Cardiac fibroblast (primary cell): ENCODE measurements around the gene ANKZF1.
A peak's percentile ranks its signal among the peaks of the same experiment; 100 is the strongest.

Source experiments
- DNase-seq, 2 donors: peaks; one replicate each; pipeline versions ENCODE4 v3.0.0 to v3.0.0-alpha.2; 2010; ENCODE audit warnings: low read depth in 2 of 2
- H3K4me3 ChIP-seq, 2 donors: replicated peaks in 1 of 2; 1 replicate in 1 of 2; 2 replicates in 1 of 2; pipeline ENCODE4 v1.5.1; 2011; ENCODE audit warnings: low read depth in 2 of 2, low read length in 2 of 2, mild to moderate bottlenecking in 2 of 2, moderate library complexity in 1 of 2
- TF ChIP-seq, protein P1 (sequence below): IDR thresholded peaks from one replicate; pipeline ENCODE4 v1.5.1; 2011; ENCODE audit warnings: low read depth, mild to moderate bottlenecking, low read length, inconsistent platforms

Gene ANKZF1

DNA sequence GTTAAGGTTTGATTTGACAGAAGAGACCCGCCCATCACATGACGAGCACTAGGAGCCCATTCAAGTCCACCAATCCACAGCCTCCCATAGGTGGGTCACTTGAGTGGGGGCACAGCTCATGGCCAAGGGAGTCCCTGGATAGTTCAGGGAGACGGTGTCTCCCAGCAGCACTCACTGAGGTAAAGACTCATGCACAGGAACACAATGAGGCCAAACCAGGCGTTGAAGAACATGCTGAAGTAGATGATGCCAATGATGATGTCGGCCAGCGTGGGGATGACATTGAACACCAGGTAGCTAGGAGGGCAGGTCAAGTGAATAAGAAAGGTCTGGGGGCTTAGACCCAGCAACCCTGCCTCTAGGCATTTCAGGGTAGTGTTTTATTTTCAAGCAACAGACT, 14.8 kb upstream of the ANKZF1 start:
- DNase-seq, result no peak
- no peak overlapping the region for H3K4me3 ChIP-seq
- TF ChIP-seq, protein P1, sequence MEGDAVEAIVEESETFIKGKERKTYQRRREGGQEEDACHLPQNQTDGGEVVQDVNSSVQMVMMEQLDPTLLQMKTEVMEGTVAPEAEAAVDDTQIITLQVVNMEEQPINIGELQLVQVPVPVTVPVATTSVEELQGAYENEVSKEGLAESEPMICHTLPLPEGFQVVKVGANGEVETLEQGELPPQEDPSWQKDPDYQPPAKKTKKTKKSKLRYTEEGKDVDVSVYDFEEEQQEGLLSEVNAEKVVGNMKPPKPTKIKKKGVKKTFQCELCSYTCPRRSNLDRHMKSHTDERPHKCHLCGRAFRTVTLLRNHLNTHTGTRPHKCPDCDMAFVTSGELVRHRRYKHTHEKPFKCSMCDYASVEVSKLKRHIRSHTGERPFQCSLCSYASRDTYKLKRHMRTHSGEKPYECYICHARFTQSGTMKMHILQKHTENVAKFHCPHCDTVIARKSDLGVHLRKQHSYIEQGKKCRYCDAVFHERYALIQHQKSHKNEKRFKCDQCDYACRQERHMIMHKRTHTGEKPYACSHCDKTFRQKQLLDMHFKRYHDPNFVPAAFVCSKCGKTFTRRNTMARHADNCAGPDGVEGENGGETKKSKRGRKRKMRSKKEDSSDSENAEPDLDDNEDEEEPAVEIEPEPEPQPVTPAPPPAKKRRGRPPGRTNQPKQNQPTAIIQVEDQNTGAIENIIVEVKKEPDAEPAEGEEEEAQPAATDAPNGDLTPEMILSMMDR, result no peak

DNA sequence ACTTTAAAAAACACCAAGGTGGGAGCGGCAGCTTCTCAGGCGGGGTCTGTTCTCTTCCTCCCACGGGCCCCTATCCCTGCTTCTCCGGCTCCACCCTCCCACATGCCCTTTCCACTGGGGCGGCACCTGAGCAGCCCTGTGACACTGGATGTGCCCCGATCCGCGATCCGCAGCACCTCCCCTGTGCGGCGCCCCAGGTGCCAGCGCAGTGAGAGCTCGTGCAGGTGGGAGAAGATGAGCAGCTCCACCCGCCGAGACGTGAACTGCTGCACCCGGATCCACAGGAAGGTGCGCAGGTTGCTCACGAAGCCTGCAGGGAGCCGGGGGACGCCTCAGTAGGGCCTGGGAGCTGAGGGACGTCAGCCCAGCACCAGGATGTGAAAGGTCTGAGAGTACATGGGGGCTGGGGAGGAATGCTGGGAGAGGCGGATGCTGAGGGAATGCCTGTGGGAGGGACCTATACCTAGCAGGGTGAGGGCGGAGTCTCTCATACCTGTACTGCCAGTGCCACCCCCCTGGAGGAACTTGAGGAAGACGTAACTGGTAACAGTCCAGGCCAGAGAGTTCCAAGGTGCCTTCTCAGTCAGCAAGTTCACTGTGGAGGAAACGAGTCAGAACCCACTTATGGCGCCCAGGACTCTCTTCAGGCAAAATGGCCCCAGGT, 13.6 kb upstream of the ANKZF1 start:
- no peak for DNase-seq
- TF ChIP-seq, protein P1, result no peak
- H3K4me3 ChIP-seq, result no peak overlapping the region

DNA sequence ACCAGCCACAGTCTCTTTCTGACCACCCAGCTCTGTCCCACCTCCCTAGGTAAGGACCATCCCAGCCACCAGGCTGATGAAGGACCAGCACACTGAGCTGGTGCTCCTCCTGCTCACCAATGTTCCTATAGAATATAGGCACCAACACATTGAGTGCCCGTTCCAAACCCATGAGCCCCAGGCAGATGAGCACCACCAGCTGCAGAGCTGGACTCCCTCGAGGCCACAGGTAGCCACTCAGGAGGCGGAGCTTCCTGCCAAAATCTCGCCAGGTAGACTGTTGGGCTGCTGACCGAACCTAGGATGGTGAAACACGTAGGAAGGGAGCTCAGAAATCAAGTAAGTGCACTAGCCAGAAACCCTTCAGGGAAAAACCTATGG, 13.1 kb upstream of the ANKZF1 start:
- DNase-seq, result no peak
- TF ChIP-seq, protein P1, result no peak
- no peak overlapping the region for H3K4me3 ChIP-seq

DNA sequence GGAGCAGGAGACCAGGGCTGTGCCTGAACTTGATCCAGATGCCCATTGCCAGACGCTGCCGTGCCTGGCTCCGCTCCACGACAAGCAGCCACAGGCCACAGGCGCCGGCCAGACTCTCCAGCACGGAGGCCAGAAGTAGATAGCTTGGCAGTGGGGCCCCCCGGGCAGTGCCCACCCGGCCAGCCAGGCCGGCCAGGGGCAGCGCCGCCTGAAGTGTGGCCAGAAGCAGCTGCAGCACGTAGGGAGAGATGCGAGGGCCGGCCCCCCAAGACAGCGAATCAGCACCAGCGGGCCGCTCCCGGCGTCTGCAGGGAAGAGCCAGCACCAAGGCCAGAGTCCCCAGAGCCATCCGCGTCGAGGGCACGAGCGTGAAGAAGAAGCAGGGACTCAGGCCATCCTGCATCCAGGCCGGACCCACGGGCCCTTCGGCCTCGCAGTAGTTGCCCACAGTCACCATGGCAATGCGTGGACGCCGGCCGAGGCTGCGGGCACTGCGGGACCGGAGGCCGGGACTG, 11.3 kb upstream of the ANKZF1 start:
- TF ChIP-seq, protein P1, result no peak
- peak; percentile 80 to 82 for DNase-seq
- peak overlapping the region; percentile 59 to 64 for H3K4me3 ChIP-seq

DNA sequence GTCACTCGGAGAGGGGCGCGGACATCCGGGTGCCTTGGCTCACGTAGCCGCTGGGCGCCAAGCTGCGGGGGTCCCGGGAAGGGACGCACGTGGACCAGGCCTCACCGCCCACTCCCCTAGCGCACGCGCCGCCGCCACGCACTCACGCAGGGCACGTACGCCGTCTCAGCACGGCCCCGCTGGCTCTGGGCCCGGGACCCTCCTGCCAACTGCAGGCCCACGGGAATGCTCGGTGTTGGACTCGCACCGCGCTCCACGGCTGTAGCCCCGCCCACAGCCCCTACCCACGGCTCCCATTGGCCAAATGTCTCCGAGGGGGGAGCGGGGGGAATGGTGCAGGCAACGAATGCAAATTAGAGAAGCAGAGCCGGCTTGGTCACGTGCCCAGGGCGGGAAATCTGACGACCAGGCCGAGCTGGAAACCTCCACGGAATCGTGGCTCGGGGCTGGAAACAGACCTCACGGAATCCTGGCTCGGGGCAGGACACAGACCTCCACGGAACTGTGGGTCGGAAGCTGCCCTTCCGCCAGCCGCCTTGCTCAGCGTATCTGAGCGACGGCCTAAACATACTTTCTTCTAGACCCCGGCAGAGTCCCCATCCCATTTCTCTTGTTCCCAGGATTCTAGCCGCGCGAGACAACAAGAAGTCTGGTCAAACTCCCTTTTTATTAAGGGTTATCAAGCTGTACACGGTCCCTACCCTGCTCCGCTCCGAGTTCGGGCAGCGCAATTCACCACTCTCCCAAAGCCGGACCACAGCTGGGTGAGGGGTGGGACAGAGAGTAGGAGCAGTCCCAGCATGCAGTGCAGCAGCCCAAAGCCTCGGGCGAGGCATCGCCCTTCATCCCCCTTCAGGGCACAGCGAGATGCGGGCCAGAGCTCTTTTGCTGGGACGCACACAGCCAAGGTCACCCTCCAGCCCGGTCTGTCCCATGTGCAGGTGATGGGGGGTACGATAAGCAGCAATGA, 10.6 kb upstream of the ANKZF1 start, which contains the start of gene ABCB6:
ABCB6 (minus strand) TSS at position 227 of the 970 bp plus-strand sequence. CDS start 285 bp downstream, outside the sequence.
- peak within 1 kb of the TSS; percentile 59 to 64 for H3K4me3 ChIP-seq
- DNase-seq, result peak; percentile 92 to 98
- TF ChIP-seq, protein P1, result no peak

DNA sequence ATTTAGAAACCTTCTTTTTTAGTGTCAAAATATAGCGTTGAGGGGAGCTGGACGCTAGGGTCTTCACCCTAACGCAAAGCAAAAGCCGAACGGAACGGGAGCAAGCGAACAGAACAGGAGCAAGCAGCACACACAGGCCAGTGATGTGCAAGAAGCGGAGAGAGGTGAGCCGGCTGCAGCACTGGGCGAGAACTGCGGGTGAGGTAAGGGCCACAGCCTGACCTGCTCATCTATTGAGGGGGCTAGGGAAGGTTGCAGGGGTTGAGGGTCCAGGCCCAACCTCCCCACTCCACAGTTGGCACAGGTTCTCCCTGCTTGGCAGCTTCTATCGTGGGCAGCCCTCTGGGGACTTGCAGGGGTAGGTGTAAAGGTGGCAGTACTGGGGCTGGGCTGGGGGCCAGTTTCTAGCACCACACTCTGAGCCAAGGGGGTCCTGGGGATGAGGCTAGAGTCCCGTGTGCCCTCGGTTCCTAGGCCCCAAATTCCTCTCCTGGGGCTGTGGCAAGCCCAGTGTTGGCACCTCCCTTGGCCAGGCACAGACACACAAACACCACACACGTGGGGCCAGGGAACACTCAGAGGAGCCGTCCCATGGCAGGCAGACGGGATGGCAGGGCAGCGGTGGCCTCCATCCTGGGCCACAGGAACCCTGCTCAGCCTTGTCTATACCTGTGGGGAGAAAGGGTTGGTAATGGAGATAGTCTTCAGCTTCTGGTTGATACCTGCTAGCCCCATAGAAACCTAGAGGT, 9.6 kb upstream of the ANKZF1 start:
- no peak overlapping the region for H3K4me3 ChIP-seq
- TF ChIP-seq, protein P1, result no peak
- no peak for DNase-seq
